Breast epithelium (tissue), 3 donors: ENCODE results near the gene NOX3.

Experiments
- POLR2A ChIP-seq: fragments of 450-650 bp; IDR thresholded peaks from one replicate; pipeline ENCODE4 v1.6.1; 2016; ENCODE audit warnings: antibody characterized with exemption, mild to moderate bottlenecking, moderate library complexity
- POLR2AphosphoS5 ChIP-seq, 3 donors: sonication (generic); formaldehyde crosslinking; IDR thresholded peaks; one replicate each; pipeline ENCODE4 v1.6.1; 2017; ENCODE audit warnings: antibody characterized with exemption in 3 of 3
- TF ChIP-seq, protein P1 (sequence below), 3 donors: fragments of 450-650 bp; IDR thresholded peaks; one replicate each; pipeline ENCODE4 v1.5.1; 2016 to 2017; ENCODE audit warnings: antibody characterized with exemption in 3 of 3, mild to moderate bottlenecking in 3 of 3, moderate library complexity in 3 of 3

GRCh38 chr6:155426408-155426945 lies 29.2 kb downstream of the NOX3 start:
- TF ChIP-seq, protein P1, sequence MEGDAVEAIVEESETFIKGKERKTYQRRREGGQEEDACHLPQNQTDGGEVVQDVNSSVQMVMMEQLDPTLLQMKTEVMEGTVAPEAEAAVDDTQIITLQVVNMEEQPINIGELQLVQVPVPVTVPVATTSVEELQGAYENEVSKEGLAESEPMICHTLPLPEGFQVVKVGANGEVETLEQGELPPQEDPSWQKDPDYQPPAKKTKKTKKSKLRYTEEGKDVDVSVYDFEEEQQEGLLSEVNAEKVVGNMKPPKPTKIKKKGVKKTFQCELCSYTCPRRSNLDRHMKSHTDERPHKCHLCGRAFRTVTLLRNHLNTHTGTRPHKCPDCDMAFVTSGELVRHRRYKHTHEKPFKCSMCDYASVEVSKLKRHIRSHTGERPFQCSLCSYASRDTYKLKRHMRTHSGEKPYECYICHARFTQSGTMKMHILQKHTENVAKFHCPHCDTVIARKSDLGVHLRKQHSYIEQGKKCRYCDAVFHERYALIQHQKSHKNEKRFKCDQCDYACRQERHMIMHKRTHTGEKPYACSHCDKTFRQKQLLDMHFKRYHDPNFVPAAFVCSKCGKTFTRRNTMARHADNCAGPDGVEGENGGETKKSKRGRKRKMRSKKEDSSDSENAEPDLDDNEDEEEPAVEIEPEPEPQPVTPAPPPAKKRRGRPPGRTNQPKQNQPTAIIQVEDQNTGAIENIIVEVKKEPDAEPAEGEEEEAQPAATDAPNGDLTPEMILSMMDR (IDR thresholded peaks at IDR 0.05) = no peak
- TF ChIP-seq POLR2A (no peak), POLR2AphosphoS5 (IDR thresholded peaks at IDR 0.05) (no peak)
